Liver (tissue), 3 donors: ENCODE results near the gene AP5B1.

Experiments
- ATF3 ChIP-seq: IDR thresholded peaks from 2 replicates; pipeline ENCODE4 v1.6.1; 2016; ENCODE audit warnings: antibody characterized with exemption
- CTCF ChIP-seq: fragments of 150-350 bp; IDR thresholded peaks from 2 replicates; pipeline ENCODE4 v1.5.1; 2017; ENCODE audit warnings: improper control_type of control experiment, low read depth, low read length; ENCODE audit not compliant: missing input control
- EGR1 ChIP-seq, 2 donors: IDR thresholded peaks; 2 replicates each; pipeline ENCODE4 v1.6.1; 2016 to 2018; ENCODE audit warnings: antibody characterized with exemption in 2 of 2, low read depth in 2 of 2
- FOXA1 ChIP-seq: IDR thresholded peaks from 2 replicates; pipeline ENCODE4 v1.6.1; 2016; ENCODE audit warnings: antibody characterized with exemption
- GABPA ChIP-seq, 2 donors: IDR thresholded peaks in 1 of 2; conservative IDR thresholded peaks in 1 of 2; 2 replicates each; pipeline ENCODE4 v1.6.1; 2016; ENCODE audit warnings: antibody characterized with exemption in 2 of 2, mild to moderate bottlenecking in 1 of 2, moderate library complexity in 1 of 2
- HNF4G ChIP-seq: IDR thresholded peaks from 2 replicates; pipeline ENCODE4 v1.6.1; 2016; ENCODE audit warnings: antibody characterized with exemption
- JUND ChIP-seq, 2 donors: IDR thresholded peaks; 2 replicates each; pipeline ENCODE4 v1.6.1; 2016; ENCODE audit warnings: antibody characterized with exemption in 2 of 2
- NR2F2 ChIP-seq: IDR thresholded peaks from 2 replicates; pipeline ENCODE4 v1.6.1; 2016; ENCODE audit warnings: antibody characterized with exemption
- REST ChIP-seq: IDR thresholded peaks from 2 replicates; pipeline ENCODE4 v1.6.1; 2016; ENCODE audit warnings: antibody characterized with exemption, mild to moderate bottlenecking
- SP1 ChIP-seq: IDR thresholded peaks from 2 replicates; pipeline ENCODE4 v1.6.1; 2018; ENCODE audit warnings: antibody characterized with exemption, mild to moderate bottlenecking
- TAF1 ChIP-seq: conservative IDR thresholded peaks from 2 replicates; pipeline ENCODE4 v1.6.1; 2016; ENCODE audit warnings: antibody characterized with exemption, mild to moderate bottlenecking
- YY1 ChIP-seq: IDR thresholded peaks from 2 replicates; pipeline ENCODE4 v1.6.1; 2016; ENCODE audit warnings: antibody characterized with exemption, mild to moderate bottlenecking
- ZBTB33 ChIP-seq: IDR thresholded peaks from 2 replicates; pipeline ENCODE4 v1.6.1; 2016; ENCODE audit warnings: antibody characterized with exemption
- TF ChIP-seq, protein P1 (sequence below): IDR thresholded peaks from 2 replicates; pipeline ENCODE4 v1.6.1; 2016; ENCODE audit warnings: antibody characterized with exemption
- donor health status: healthy.
- donor health status: healthy.

DNA sequence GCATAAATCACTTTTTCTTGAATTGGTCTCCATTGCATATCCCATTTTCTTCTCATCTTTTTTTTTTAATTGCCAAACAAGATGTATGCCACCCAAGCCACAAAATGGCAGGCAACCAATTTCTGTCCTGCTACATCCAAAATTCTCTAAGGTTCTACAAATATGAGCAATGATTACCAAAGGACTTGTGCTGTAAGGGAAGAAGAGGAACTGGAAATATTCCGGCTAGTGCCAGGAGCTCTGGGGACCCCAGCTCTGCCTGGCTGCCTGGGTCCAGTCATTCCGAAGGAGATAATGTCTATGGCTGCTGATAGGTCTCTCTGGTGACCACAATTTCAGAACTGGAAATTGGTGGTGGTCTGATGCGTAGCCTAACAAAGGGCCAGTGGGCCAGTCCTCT, 35.9 kb upstream of the AP5B1 start:
- TF ChIP-seq EGR1 (IDR thresholded peaks at IDR 0.05; ENCODE audit: low read depth in 2 of 2) (no peak), CTCF (no peak), YY1 (no peak), ZBTB33 (no peak), SP1 (no peak), JUND (IDR thresholded peaks at IDR 0.05) (no peak), FOXA1 (no peak), TAF1 (no peak), REST (no peak), ATF3 (no peak), HNF4G (no peak), NR2F2 (no peak), GABPA (IDR thresholded peaks at IDR 0.05 in 1 of 2, conservative IDR thresholded peaks at IDR 0.05 in 1 of 2) (no peak)
- TF ChIP-seq, protein P1, sequence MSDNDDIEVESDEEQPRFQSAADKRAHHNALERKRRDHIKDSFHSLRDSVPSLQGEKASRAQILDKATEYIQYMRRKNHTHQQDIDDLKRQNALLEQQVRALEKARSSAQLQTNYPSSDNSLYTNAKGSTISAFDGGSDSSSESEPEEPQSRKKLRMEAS = no peak
